ENCODE data around the gene TBC1D16. TPM values are rescaled to one million over a fixed set of nuclear protein-coding genes. Genes with fewer than 3 reads are reported as not detected.
"Not testable (repeated sequence)": the region's sequence is repeated elsewhere in the genome, so short reads cannot be mapped to it uniquely, and the experiment has no call there.

TBC1D16 gene
- total RNA-seq, 1 donor: 14.0 TPM

DNA sequence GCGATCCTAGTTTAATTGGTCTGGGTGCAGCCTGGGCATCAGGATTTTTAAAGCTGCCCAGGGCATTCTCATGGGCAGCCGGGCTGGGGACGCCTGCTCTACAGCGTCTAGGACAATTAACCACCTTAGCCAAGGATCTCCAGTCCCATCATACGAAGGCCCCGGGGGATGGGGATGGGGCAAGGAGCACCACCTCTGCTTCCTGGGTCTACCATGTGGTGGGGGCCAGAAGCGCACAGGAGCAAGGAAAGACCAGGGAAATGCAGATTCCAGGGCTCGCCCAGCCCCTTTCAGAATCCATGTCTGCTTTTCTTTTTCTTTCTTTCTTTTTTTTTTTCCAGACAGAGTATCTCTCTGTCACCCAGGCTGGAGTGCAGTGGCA, 29.3 kb downstream of the TBC1D16 start:
- DNase-seq (ENCODE audit: low read depth in 2 of 3, low spot score in 2 of 3): no peak

DNA sequence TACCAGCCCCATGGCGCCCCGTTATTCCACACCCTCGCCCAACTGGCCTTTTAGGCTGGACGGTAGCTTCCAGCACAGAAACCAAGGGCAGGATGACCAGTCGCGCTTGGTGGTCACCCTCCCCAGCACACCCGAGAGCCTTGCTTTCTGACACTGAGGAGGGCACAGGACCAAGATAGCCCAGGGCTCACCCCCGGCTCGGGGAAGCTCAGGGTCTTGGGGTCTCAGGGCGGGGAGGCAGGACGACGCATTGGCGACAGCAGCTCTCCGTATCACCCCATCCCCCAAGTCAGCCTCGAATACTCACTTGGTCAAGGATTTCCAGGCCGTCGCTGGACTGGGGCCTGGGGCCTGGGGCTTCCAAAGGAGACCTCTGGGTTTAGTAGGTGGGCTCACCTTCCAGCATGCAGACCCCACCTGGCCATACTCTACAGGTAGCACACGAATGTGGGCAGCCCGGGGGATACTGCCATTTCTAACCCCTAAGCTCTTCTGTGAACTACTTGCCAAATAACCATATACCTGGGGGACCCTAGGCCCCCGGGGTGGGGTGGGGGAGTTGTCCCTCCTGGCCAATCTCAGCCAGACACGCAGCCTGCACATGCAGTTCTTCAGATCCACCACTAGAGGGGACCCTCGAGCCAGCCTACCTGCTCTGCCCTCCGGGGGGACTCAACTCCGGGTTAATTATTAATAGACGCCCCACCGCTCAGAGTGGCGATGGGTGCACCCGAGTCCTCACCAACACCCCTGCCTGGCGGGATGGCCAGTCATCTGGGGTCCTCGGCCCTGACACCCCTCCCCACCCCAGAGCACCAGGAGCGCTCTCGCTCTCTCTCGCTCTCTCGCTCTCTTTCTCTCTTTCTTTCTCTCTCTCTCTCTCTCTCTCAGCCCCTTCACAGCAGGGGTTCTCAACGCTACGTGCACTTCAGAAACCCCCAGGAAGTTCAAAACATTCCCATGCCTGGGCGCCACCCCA, 30.0 kb downstream of the TBC1D16 start:
- peak in 2 of 3 donors; percentile 60 to 66 for DNase-seq (ENCODE audit: low read depth in 2 of 3, low spot score in 2 of 3)

DNA sequence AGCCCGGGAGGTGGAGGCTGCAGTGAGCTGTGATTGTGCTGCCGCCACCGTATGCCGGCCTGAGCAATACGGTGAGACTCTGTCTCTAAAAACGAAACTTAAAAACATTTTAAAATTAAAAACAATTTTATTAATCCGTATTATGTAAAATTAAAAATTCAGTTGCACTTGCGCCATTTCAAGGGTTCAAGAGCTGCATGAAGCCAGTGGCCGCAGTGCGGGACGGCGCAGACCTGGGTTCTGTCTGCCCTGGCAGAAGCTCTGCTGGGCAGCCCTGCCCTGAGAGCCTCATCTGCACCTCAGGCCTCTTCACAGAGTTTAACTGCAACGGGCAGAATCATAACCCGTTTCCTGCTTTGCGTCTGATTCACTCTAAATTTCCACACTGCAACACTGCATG, 31.7 kb downstream of the TBC1D16 start:
- DNase-seq (ENCODE audit: low read depth in 2 of 3, low spot score in 2 of 3): no peak

DNA sequence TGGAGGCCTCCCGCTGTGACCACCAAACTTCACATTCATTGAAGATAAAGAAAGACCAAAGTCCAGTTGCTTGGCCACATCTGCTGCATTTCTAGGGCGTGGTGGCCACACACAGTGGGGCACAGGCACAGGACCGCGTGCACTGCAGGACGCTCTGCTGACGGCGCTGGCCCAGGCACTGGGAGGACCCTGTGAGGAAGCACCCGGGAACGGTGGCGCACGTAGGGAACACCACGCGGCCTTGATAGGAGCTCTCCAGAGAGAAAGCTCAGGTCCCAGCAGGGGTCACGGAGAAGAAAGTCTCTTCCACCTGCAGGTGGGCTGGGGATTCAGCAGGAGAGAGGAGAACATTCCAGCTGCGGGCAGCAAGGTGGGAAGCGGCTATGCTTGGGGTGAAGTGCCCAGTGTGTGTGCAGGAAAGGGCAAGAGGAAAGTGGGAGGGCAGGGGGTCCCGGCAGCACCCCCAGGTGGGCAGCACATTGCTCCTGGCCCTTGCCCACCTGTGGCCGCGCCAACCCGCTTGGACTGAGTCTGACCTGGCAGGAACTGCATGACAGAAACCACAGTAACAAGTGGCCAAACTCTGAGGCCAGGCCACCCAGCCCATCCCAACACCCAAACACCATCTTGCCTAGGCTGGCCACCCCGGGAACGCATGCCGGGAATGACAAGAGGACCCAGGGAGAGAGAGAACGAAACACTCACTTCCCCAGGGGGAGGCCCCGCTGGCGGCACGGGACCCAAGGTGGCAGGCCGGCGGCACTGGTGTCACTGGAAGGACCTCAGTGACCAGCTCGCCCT, 32.8 kb downstream of the TBC1D16 start:
- DNase-seq (ENCODE audit: low read depth in 2 of 3, low spot score in 2 of 3): no peak

DNA sequence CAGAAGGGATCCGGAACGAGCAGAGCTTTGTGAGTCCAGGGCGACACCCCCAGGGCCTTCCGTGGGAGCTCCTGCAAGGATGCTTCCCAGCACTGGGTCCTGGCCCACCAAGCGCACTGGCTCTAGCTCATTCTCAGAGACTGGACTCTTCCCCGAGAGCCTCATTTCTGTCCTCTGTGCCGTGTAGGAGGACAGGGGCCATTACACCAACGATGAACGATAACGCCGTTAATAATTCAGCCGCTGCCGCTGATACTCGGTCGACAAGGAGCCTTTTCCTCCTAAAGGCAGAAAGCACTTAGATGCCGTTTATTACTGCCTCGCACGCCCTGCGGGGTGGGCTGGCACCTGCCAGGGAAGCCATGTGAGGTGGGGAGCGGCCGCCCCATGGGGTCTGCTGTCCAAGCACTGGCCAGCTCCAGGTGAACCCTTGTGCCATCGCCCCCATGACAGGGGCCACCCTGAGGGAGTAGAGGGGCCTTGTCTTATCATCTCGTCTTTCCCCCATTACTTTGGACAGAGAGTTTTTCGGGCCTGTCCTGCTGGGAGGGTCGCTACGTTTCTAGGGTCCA, 33.5 kb downstream of the TBC1D16 start:
- DNase-seq (ENCODE audit: low read depth in 2 of 3, low spot score in 2 of 3): no peak

DNA sequence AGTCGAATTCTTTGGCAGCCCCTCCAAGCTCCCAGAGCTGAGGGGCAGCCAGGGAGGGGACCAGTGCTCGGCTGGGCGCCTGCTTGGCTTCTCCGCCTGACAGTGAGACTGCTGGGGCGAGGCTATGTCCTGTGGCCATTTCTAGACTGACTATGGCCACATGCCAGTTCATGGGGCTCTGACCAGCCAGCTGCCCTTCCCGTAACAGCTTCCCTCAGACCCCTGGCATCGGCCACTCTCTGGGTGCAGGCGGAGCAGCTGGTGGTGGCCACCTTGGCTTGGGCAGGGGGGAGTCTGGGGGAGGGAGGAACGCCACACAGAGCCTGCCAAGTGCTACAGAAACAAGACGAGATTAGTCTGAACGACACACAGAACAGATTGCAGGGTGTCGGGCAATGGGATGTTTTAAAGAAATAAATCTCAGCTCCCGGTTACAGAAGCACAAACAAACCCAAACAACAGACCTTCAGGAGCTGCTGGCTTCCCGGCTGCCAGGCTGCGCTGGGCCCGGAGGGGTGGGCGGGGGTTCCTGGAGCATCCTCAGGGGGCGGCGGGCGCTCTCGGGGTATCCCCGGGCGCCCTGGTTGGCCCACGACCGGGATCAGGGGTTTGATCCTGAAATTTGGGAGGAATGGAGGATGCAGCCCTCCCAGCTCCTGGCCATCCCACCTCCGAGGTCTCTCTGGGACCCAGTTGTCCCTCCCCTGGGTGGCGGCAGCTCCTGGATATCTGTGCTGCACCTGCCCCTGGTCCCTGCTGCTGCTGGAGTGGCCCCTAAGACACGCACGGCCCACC, 34.5 kb downstream of the TBC1D16 start:
- no peak for DNase-seq (ENCODE audit: low read depth in 2 of 3, low spot score in 2 of 3)

DNA sequence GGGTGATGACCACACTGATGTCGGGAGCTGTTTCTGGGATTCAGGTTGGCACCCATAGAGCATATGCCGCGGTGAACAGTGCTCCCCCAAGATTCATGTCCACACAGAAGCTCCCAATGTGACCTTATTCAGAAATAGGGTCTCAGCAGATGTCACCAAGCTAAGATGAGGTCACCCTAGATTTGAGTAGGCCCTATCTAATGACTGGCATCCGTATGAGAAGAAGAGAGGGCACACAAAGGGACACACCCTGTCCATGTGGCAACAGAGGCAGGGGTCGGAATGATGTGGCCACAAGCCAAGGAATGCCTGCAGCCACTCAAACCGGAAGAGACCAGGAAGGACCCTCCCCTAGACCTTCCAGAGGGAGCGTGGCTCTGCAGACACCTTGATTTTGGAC, 35.5 kb downstream of the TBC1D16 start:
- no peak for DNase-seq (ENCODE audit: low read depth in 2 of 3, low spot score in 2 of 3)

DNA sequence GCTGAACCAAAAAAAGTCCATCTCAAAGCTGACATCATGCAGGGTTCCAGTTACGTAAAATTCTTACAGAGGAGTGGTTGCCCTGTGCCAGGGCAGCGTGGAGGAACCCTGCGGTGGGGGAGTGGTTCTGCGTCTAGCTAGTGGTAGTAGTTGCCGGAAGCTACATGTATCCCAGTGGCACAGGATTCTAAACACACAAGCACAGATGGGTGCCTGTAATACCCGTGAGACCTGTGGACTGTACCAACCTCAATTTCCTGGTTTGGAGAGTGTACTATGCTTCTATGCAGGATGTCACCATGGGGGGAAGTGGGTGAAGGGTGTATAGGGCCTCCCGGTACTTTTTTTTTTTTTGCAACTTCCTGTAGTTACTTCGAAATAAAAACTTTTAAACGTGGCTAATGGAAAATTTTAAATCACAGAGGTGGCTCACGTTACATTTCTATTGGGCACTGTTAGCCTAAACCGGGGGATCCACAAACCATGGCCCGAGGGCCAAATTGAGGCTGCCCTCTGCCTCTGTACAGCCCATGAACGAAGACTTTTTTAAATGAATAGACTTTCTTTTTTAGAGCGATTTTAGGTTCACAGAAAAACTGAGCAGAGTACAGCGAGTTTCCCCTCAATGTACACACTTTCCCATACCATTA, 38.5 kb downstream of the TBC1D16 start:
- DNase-seq (ENCODE audit: low read depth in 2 of 3, low spot score in 2 of 3): peak; percentile 64 to 97 (median 88)

DNA sequence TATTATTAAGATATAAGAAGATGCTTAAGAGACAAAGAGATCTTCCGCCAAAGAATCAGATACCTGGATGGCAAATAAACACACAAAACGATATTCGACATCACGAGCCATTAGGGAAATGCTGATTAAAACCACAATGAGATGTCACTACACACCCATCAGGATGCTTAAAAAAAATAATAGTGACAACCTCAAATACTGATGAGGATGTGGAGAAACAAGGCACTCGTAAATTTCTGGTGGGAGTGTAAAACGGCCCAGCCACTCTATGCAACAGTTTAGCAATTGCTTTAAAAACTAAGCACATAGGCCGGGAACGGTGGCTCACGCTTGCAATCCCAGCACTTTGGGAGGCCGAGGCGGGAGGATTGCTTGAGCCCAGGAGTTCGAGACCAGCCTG, 39.4 kb downstream of the TBC1D16 start:
- DNase-seq (ENCODE audit: low read depth in 2 of 3, low spot score in 2 of 3): peak in 1 of 3 donors; percentile 24

DNA sequence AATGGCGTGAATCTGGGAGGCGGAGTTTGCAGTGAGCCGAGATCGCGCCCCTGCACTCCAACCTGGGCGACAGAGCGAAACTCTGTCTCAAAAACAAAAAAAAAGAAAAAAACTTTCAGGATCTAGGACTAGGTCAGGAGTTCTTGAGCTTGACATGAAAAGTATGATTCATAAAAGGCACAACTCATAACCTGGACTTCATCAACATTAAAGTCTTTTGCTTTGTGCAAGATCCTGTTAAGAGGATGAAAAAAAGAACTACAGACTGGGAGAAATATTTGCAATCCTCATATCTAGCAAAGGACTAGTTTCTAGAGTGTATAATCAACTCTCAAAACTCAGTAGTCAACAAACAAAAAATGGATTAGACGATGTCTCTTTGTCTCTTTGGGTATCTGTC, 40.0 kb downstream of the TBC1D16 start:
- no peak for DNase-seq (ENCODE audit: low read depth in 2 of 3, low spot score in 2 of 3)

DNA sequence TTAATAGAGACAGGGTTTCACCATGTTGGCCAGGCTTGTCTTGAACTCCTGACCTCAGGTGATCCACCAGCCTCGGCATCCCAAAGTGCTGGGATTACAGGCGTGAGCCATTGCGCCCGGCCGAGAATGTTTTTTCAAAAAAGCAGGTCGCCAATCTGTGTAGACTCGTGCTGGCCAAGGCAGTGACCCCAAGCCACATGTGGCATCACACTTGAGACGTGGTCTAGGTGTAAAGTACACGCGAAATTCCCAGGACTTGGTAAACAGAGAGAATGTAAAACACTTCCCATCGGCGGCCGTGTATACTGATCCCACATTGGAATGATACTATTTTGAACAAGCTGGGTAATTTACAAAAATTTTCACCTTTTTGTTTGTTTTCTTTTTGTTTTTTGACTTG, 41.1 kb downstream of the TBC1D16 start:
- no peak for DNase-seq (ENCODE audit: low read depth in 2 of 3, low spot score in 2 of 3)

DNA sequence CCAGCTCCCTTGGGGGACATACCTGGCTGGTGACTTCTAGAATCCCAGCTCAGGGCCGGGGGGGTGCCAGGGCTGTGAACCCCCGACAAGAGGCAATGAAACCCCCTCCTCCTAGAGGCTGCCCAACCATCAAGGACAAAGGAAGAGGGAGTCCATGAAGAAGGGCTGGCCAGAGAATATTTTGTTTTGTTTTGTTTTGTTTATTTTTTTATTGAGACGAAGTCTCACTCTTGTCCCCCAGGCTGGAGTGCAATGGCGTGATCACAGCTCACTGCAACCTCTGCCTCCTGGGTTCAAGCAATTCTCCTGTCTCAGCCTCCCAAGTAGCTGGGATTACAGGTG, 41.5 kb downstream of the TBC1D16 start:
- not testable (repeated sequence) for DNase-seq (ENCODE audit: low read depth in 2 of 3, low spot score in 2 of 3)

DNA sequence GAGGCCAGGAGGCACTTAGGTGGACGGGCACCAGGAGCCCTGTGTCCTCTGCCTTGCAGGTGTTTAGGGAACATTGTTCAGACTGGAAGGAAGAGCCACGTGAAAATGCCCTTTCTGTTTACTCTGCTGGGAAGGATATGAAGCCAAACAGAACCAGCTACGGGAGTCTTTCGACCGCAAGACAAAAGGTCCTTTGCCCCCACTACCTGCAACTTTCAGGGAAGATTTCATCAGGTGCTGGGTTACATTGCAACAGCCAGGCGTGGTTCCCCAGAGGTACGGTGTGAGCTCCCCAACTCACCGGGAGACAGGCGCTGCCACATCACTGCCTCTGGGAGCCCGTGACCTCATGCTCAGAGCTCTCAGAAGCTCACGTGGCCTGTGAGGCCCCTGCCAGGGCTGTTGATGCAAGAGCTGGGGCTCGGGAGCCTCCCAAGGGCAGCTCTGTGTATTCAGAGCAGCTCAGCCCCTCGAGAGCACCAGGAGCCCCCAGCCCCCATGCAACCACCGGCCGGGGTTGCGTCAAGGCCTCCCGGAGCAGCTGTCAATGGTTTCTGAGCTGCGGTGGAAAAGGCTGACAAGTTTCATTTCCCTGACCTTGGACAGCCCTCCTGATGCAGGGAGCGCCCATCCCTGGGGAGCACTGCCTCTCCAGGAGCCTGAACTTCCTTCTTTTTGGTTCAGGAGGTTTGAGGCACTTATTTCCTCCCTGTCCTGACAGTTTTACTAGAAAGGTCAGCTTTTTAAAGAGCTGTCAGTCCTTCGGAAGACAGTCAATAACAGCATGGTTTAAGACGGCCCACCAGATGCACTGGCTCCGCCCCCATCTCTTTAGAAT, 42.1 kb downstream of the TBC1D16 start:
- peak in 2 of 3 donors; percentile 53 to 59 for DNase-seq (ENCODE audit: low read depth in 2 of 3, low spot score in 2 of 3)

DNA sequence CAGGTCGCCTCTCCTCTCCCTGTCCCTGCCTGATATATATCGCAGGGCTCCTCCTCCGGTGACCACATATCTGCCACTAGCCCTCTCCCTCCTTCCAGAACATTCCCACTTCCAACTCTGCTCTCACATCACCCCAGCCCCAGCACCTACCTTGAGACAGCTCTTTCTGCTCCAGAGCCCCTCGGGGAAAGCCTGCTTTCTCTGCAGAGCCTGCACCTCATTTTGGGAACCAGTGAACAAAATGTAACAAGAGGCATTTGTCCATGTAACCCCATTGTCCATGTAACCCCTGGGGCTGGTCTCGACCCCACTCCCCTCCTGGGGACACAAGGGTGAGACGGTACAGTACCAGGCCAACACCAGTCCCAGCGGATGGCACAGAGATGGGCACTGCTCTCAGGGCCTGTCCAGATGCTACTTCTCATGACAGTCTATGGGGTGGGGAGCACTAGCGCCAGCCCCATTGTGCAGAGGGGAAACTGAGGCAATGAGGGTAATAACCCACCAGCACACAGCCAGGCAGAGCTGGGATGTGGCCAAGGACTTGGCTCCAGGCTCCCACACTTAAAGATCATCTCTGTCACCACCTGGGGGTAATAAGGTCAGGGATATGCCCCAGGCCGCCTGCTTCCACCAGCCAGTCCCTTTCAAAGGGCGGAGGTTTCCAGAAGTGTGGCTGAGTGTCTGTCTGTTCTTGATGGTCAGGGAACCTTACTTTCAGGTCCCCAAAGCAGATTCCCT, 42.9 kb downstream of the TBC1D16 start:
- DNase-seq (ENCODE audit: low read depth in 2 of 3, low spot score in 2 of 3): no peak

DNA sequence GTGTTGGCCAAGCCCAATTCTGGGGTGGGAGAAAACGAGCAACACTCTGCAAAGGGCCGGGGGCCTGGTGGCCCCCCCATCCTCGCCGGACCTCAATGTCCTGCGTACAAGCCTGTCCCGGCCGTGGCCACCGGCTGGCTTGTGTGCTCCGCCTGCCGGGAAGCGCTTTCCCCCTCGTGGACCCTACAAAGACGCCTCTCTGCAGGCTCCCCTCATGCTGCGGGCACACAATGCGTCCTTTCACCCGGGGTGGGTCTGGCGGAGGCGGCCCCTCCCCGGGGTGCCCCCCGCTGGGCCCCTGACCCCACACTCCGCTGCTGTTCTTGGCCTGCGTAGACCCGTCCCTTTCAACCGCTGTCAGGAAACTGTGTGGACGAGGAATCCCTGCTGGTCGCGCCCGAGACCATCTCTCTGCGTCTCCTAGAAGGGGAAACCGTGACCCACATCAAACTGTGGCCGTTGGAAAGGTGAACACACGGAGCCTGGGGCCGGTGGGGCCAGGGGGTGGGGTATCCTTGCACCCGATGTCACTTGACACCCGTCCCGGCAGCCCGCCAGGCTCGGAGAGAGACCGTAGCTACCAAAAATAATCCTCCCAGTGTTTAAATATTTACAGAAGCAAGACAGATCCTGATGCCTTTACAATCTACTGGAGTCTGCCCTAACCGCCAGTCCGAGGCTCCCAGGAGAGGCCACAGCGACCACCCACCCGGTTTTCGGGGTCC, 43.6 kb downstream of the TBC1D16 start:
- DNase-seq (ENCODE audit: low read depth in 2 of 3, low spot score in 2 of 3): no peak

DNA sequence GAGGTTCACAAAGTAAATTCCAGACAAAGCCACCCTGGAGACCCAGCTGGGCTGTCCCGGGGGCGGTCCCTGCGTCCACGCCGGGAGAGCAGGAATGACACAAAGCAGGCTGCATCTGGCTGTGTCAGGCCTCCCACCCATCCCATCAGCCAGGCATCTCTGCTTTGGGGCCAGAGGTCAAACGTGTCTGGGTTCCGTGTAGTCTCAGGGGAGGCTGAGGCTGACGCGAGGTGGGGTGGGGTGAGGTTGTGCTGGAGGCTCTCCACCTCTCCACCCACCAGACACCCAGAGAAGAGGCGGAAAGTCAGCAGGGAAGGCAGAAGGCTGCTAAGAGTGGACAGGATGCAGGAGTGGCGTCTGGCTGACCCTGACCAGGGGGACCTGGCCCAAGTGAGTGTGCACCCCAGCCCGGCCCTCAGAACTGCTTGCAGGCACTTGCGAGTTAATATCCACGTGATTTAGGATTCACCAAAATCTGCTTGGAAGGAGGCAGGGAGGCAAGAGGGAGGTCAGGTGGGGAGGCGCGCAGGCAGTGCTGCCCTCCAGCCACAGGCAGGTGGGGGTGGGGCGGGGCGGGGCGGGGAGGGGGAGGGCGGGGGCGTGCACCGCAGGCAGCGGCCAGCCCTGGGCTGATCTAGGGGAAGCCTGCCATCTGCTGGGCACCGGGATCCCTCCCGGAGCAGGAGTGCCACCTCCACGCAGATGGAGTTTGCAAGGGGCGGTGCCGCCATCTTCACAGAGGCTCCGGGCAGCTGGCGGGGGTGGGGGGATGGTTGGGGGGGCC, 44.3 kb downstream of the TBC1D16 start:
- peak; percentile 51 to 86 (median 85) for DNase-seq (ENCODE audit: low read depth in 2 of 3, low spot score in 2 of 3)

DNA sequence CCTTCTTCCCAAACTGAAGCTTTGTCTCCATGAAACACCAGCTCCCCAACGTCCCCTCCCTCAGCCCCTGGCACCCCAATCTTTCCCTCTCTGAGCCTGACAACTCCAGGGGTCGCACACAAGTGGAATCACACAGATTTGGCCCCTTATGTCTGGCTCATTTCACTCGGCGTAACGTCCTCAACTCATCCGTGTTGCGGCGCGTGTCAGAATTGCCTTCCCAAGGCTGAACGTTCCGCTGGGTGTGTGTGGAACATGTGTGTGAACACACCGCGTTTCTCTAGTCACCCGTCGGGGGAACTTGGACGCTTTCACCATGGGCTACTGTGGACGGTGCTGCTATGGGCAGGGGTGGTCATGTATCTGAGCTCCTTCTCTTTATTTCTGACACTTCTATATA, 45.0 kb downstream of the TBC1D16 start:
- no peak for DNase-seq (ENCODE audit: low read depth in 2 of 3, low spot score in 2 of 3)

Data from hematopoietic multipotent progenitor cell (in vitro differentiated cells).